NCI-H1436 treated with DMSO at 0.1 percent for 48 hours (cell line): ENCODE data around the gene SRSF1.
"Not testable (repeated sequence)": the region's sequence is repeated elsewhere in the genome, so short reads cannot be mapped to it uniquely, and the experiment has no call there.

Source experiments
- DNase-seq: peaks from one replicate; lab custom pipeline; 2025; lab: John Stamatoyannopoulos, UW

The SRSF1 gene

GRCh38 chr17:57988301-57989250, 18.5 kb downstream of the SRSF1 start:
- no peak for DNase-seq

- no peak for DNase-seq
Measured at GRCh38 chr17:57987581-57988300, 19.3 kb downstream of the SRSF1 start, which contains the start of gene VEZF1. Gene VEZF1 (minus strand): TSS chr17:57988254. CDS start chr17:57988111, 143 bp downstream.

GRCh38 chr17:57986841-57987580, 20.0 kb downstream of the SRSF1 start:
- DNase-seq = no peak

GRCh38 chr17:57985675-57985974, 21.4 kb downstream of the SRSF1 start:
- DNase-seq = no peak

- DNase-seq = no peak
Measured at GRCh38 chr17:57984936-57985674, 21.9 kb downstream of the SRSF1 start.

GRCh38 chr17:57984261-57984890, 22.7 kb downstream of the SRSF1 start:
- DNase-seq = no peak

GRCh38 chr17:57983446-57983845, 23.6 kb downstream of the SRSF1 start:
- DNase-seq = no peak

GRCh38 chr17:57982452-57983170, 24.4 kb downstream of the SRSF1 start:
- DNase-seq = no peak

- DNase-seq = no peak
Measured at GRCh38 chr17:57980522-57980921, 26.5 kb downstream of the SRSF1 start.

- no peak for DNase-seq
Measured at GRCh38 chr17:57979076-57979475, 28.0 kb downstream of the SRSF1 start.

GRCh38 chr17:57976594-57976993, 30.5 kb downstream of the SRSF1 start:
- no peak for DNase-seq

GRCh38 chr17:57975044-57975443, 32.0 kb downstream of the SRSF1 start:
- no peak for DNase-seq

GRCh38 chr17:57974053-57974824, 32.8 kb downstream of the SRSF1 start:
- DNase-seq = not testable (repeated sequence)

- no peak for DNase-seq
Measured at GRCh38 chr17:57972151-57972550, 34.9 kb downstream of the SRSF1 start.

- no peak for DNase-seq
Measured at GRCh38 chr17:57971572-57971971, 35.5 kb downstream of the SRSF1 start.

GRCh38 chr17:57970710-57971109, 36.3 kb downstream of the SRSF1 start:
- DNase-seq = no peak

- no peak for DNase-seq
Measured at GRCh38 chr17:57968456-57968855, 38.6 kb downstream of the SRSF1 start.

- DNase-seq = no peak
Measured at GRCh38 chr17:57966875-57967274, 40.2 kb downstream of the SRSF1 start.

- no peak for DNase-seq
Measured at GRCh38 chr17:57966246-57966645, 40.8 kb downstream of the SRSF1 start.
